ENCODE results near the gene SLC6A15.

Gene SLC6A15

GRCh38 chr12:84920331-84920730 lies 7.7 kb upstream of the SLC6A15 start:
- Histone ChIP-seq H3K9ac (ENCODE audit: low read depth in 1 of 2, low read length in 2 of 2) (no peak overlapping the region), H3K4me1 (ENCODE audit: control insufficient read depth in 2 of 2, insufficient read depth in 2 of 2, low read length in 2 of 2) (no peaks in the 10 kb centered on the region), H3K36me3 (ENCODE audit: control insufficient read depth in 2 of 2, insufficient read depth in 2 of 2, low read length in 2 of 2) (no peaks in the 10 kb centered on the region)

GRCh38 chr12:84919271-84919670 lies 6.7 kb upstream of the SLC6A15 start:
- Histone ChIP-seq H3K9ac (ENCODE audit: low read depth in 1 of 2, low read length in 2 of 2) (no peak overlapping the region), H3K4me1 (ENCODE audit: control insufficient read depth in 2 of 2, insufficient read depth in 2 of 2, low read length in 2 of 2) (no peaks in the 10 kb centered on the region), H3K4me3 (ENCODE audit: low read length in 2 of 2) (no peak overlapping the region), H3K9me3 (ENCODE audit: control insufficient read depth in 2 of 2, low read length in 2 of 2) (no peaks in the 10 kb centered on the region), H3K36me3 (ENCODE audit: control insufficient read depth in 2 of 2, insufficient read depth in 2 of 2, low read length in 2 of 2) (no peaks in the 10 kb centered on the region), H3K27ac (ENCODE audit: low read depth in 2 of 2, low read length in 2 of 2) (no peak overlapping the region), H3K27me3 (ENCODE audit: control insufficient read depth in 2 of 2, insufficient read depth in 2 of 2, low read length in 2 of 2) (no peaks in the 10 kb centered on the region)

More at GRCh38 chr12:84920331-84920730, 7.7 kb upstream of the SLC6A15 start:
- no peaks in the 10 kb centered on the region for H3K27me3 ChIP-seq (ENCODE audit: control insufficient read depth in 2 of 2, insufficient read depth in 2 of 2, low read length in 2 of 2)
- no peak overlapping the region for H3K4me3 ChIP-seq (ENCODE audit: low read length in 2 of 2)
- H3K27ac ChIP-seq (ENCODE audit: low read depth in 2 of 2, low read length in 2 of 2): no peak overlapping the region
- H3K9me3 ChIP-seq (ENCODE audit: control insufficient read depth in 2 of 2, low read length in 2 of 2): no peaks in the 10 kb centered on the region

GRCh38 chr12:84913129-84913515 lies 523 bp upstream of the SLC6A15 start:
- H3K36me3 ChIP-seq (ENCODE audit: control insufficient read depth in 2 of 2, insufficient read depth in 2 of 2, low read length in 2 of 2): no peaks in the 10 kb centered on the region
- peaks cover 0 to 4% of the 10 kb centered on the region in 2 donors for H3K4me1 ChIP-seq (ENCODE audit: control insufficient read depth in 2 of 2, insufficient read depth in 2 of 2, low read length in 2 of 2)
- H3K9ac ChIP-seq (ENCODE audit: low read depth in 1 of 2, low read length in 2 of 2): no peak overlapping the region
- no peaks in the 10 kb centered on the region for H3K9me3 ChIP-seq (ENCODE audit: control insufficient read depth in 2 of 2, low read length in 2 of 2)
- no peak overlapping the region for H3K27ac ChIP-seq (ENCODE audit: low read depth in 2 of 2, low read length in 2 of 2)
- H3K27me3 ChIP-seq (ENCODE audit: control insufficient read depth in 2 of 2, insufficient read depth in 2 of 2, low read length in 2 of 2): peaks cover 13 to 26% of the 10 kb centered on the region in 2 donors
- H3K4me3 ChIP-seq (ENCODE audit: low read length in 2 of 2): peak overlapping the region in 1 of 2 donors; percentile 56

GRCh38 chr12:84911271-84912197 lies 1.1 kb downstream of the SLC6A15 start:
- Histone ChIP-seq H3K27ac (ENCODE audit: low read depth in 2 of 2, low read length in 2 of 2) (no peak overlapping the region), H3K4me1 (ENCODE audit: control insufficient read depth in 2 of 2, insufficient read depth in 2 of 2, low read length in 2 of 2) (peaks cover 0 to 4% of the 10 kb centered on the region in 2 donors), H3K9ac (ENCODE audit: low read depth in 1 of 2, low read length in 2 of 2) (no peak overlapping the region), H3K27me3 (ENCODE audit: control insufficient read depth in 2 of 2, insufficient read depth in 2 of 2, low read length in 2 of 2) (peaks cover 13 to 26% of the 10 kb centered on the region in 2 donors), H3K4me3 (ENCODE audit: low read length in 2 of 2) (peak overlapping the region; percentile 56 to 70), H3K9me3 (ENCODE audit: control insufficient read depth in 2 of 2, low read length in 2 of 2) (no peaks in the 10 kb centered on the region), H3K36me3 (ENCODE audit: control insufficient read depth in 2 of 2, insufficient read depth in 2 of 2, low read length in 2 of 2) (no peaks in the 10 kb centered on the region)

GRCh38 chr12:84910549-84911241 lies 1.9 kb downstream of the SLC6A15 start:
- Histone ChIP-seq H3K4me1 (ENCODE audit: control insufficient read depth in 2 of 2, insufficient read depth in 2 of 2, low read length in 2 of 2) (peaks cover 0 to 4% of the 10 kb centered on the region in 2 donors), H3K9ac (ENCODE audit: low read depth in 1 of 2, low read length in 2 of 2) (no peak overlapping the region), H3K9me3 (ENCODE audit: control insufficient read depth in 2 of 2, low read length in 2 of 2) (no peaks in the 10 kb centered on the region), H3K36me3 (ENCODE audit: control insufficient read depth in 2 of 2, insufficient read depth in 2 of 2, low read length in 2 of 2) (no peaks in the 10 kb centered on the region), H3K27ac (ENCODE audit: low read depth in 2 of 2, low read length in 2 of 2) (no peak overlapping the region), H3K4me3 (ENCODE audit: low read length in 2 of 2) (peak overlapping the region; percentile 31 to 70), H3K27me3 (ENCODE audit: control insufficient read depth in 2 of 2, insufficient read depth in 2 of 2, low read length in 2 of 2) (peaks cover 13 to 26% of the 10 kb centered on the region in 2 donors)

- no peaks in the 10 kb centered on the region for H3K27me3 ChIP-seq (ENCODE audit: control insufficient read depth in 2 of 2, insufficient read depth in 2 of 2, low read length in 2 of 2)
- H3K4me3 ChIP-seq (ENCODE audit: low read length in 2 of 2): no peak overlapping the region
- H3K27ac ChIP-seq (ENCODE audit: low read depth in 2 of 2, low read length in 2 of 2): no peak overlapping the region
- H3K36me3 ChIP-seq (ENCODE audit: control insufficient read depth in 2 of 2, insufficient read depth in 2 of 2, low read length in 2 of 2): no peaks in the 10 kb centered on the region
- no peaks in the 10 kb centered on the region for H3K4me1 ChIP-seq (ENCODE audit: control insufficient read depth in 2 of 2, insufficient read depth in 2 of 2, low read length in 2 of 2)
- H3K9me3 ChIP-seq (ENCODE audit: control insufficient read depth in 2 of 2, low read length in 2 of 2): no peaks in the 10 kb centered on the region
- H3K9ac ChIP-seq (ENCODE audit: low read depth in 1 of 2, low read length in 2 of 2): no peak overlapping the region
These were observed 8.5 kb downstream of the SLC6A15 start for GRCh38 chr12:84904051-84904450.

GRCh38 chr12:84891106-84891838 lies 21.3 kb downstream of the SLC6A15 start:
- no peak overlapping the region for H3K4me3 ChIP-seq (ENCODE audit: low read length in 2 of 2)
- no peaks in the 10 kb centered on the region for H3K4me1 ChIP-seq (ENCODE audit: control insufficient read depth in 2 of 2, insufficient read depth in 2 of 2, low read length in 2 of 2)
- no peak overlapping the region for H3K27ac ChIP-seq (ENCODE audit: low read depth in 2 of 2, low read length in 2 of 2)
- no peaks in the 10 kb centered on the region for H3K36me3 ChIP-seq (ENCODE audit: control insufficient read depth in 2 of 2, insufficient read depth in 2 of 2, low read length in 2 of 2)
- H3K9me3 ChIP-seq (ENCODE audit: control insufficient read depth in 2 of 2, low read length in 2 of 2): no peaks in the 10 kb centered on the region
- H3K27me3 ChIP-seq (ENCODE audit: control insufficient read depth in 2 of 2, insufficient read depth in 2 of 2, low read length in 2 of 2): no peaks in the 10 kb centered on the region
- H3K9ac ChIP-seq (ENCODE audit: low read depth in 1 of 2, low read length in 2 of 2): no peak overlapping the region

- H3K36me3 ChIP-seq (ENCODE audit: control insufficient read depth in 2 of 2, insufficient read depth in 2 of 2, low read length in 2 of 2): no peaks in the 10 kb centered on the region
- H3K9me3 ChIP-seq (ENCODE audit: control insufficient read depth in 2 of 2, low read length in 2 of 2): no peaks in the 10 kb centered on the region
- H3K27me3 ChIP-seq (ENCODE audit: control insufficient read depth in 2 of 2, insufficient read depth in 2 of 2, low read length in 2 of 2): no peaks in the 10 kb centered on the region
- no peak overlapping the region for H3K9ac ChIP-seq (ENCODE audit: low read depth in 1 of 2, low read length in 2 of 2)
- H3K27ac ChIP-seq (ENCODE audit: low read depth in 2 of 2, low read length in 2 of 2): no peak overlapping the region
- no peak overlapping the region for H3K4me3 ChIP-seq (ENCODE audit: low read length in 2 of 2)
- H3K4me1 ChIP-seq (ENCODE audit: control insufficient read depth in 2 of 2, insufficient read depth in 2 of 2, low read length in 2 of 2): no peaks in the 10 kb centered on the region
These were observed 22.8 kb downstream of the SLC6A15 start for GRCh38 chr12:84889818-84890217.

- H3K27ac ChIP-seq (ENCODE audit: low read depth in 2 of 2, low read length in 2 of 2): no peak overlapping the region
- H3K36me3 ChIP-seq (ENCODE audit: control insufficient read depth in 2 of 2, insufficient read depth in 2 of 2, low read length in 2 of 2): no peaks in the 10 kb centered on the region
- H3K9me3 ChIP-seq (ENCODE audit: control insufficient read depth in 2 of 2, low read length in 2 of 2): no peaks in the 10 kb centered on the region
These were observed 23.7 kb downstream of the SLC6A15 start for GRCh38 chr12:84888861-84889260.

GRCh38 chr12:84877340-84877739 lies 35.3 kb downstream of the SLC6A15 start:
- Histone ChIP-seq H3K9ac (ENCODE audit: low read depth in 1 of 2, low read length in 2 of 2) (no peak overlapping the region), H3K9me3 (ENCODE audit: control insufficient read depth in 2 of 2, low read length in 2 of 2) (no peaks in the 10 kb centered on the region), H3K27me3 (ENCODE audit: control insufficient read depth in 2 of 2, insufficient read depth in 2 of 2, low read length in 2 of 2) (no peaks in the 10 kb centered on the region), H3K36me3 (ENCODE audit: control insufficient read depth in 2 of 2, insufficient read depth in 2 of 2, low read length in 2 of 2) (no peaks in the 10 kb centered on the region), H3K4me1 (ENCODE audit: control insufficient read depth in 2 of 2, insufficient read depth in 2 of 2, low read length in 2 of 2) (no peaks in the 10 kb centered on the region), H3K4me3 (ENCODE audit: low read length in 2 of 2) (no peak overlapping the region), H3K27ac (ENCODE audit: low read depth in 2 of 2, low read length in 2 of 2) (no peak overlapping the region)

More at GRCh38 chr12:84888861-84889260, 23.7 kb downstream of the SLC6A15 start:
- no peaks in the 10 kb centered on the region for H3K4me1 ChIP-seq (ENCODE audit: control insufficient read depth in 2 of 2, insufficient read depth in 2 of 2, low read length in 2 of 2)
- H3K4me3 ChIP-seq (ENCODE audit: low read length in 2 of 2): no peak overlapping the region
- no peaks in the 10 kb centered on the region for H3K27me3 ChIP-seq (ENCODE audit: control insufficient read depth in 2 of 2, insufficient read depth in 2 of 2, low read length in 2 of 2)
- H3K9ac ChIP-seq (ENCODE audit: low read depth in 1 of 2, low read length in 2 of 2): no peak overlapping the region

Data from mucosa of rectum (tissue), 2 donors.